ENCODE data around the gene DNM3.

- TF ChIP-seq EZH2 (IDR thresholded peaks at IDR 0.05; ENCODE audit: borderline replicate concordance, low read depth, low read length, poor library complexity, severe bottlenecking), result no peak
- TF ChIP-seq CTCF (conservative IDR thresholded peaks at IDR 0.05; ENCODE audit: low read depth, low read length), result no peak
Measured at GRCh38 chr1:172322219-172323061, 481.1 kb downstream of the DNM3 start.

Data from A673 (cell line).